Stimulated activated naive CD4-positive, alpha-beta T cell (primary cell): ENCODE results near the gene BCLAF1.
"Not testable (repeated sequence)": the region's sequence is repeated elsewhere in the genome, so short reads cannot be mapped to it uniquely, and the experiment has no call there.

Source experiments
- DNase-seq, 6 experiments: peaks; one replicate each; lab custom pipeline; 2025; lab: John Stamatoyannopoulos, UW

BCLAF1 gene

GRCh38 chr6:136244061-136244616 lies 45.5 kb downstream of the BCLAF1 start:
- no peak for DNase-seq

GRCh38 chr6:136236466-136237293 lies 53.0 kb downstream of the BCLAF1 start:
- DNase-seq, result no peak

GRCh38 chr6:136235233-136235564 lies 54.4 kb downstream of the BCLAF1 start:
- no peak for DNase-seq

- DNase-seq, result no peak
These were observed 56.9 kb downstream of the BCLAF1 start for GRCh38 chr6:136232701-136233100.

- no peak for DNase-seq
These were observed 59.3 kb downstream of the BCLAF1 start for GRCh38 chr6:136230219-136230853.

GRCh38 chr6:136228814-136229213 lies 60.8 kb downstream of the BCLAF1 start:
- DNase-seq, result no peak

- DNase-seq, result no peak
These were observed 62.8 kb downstream of the BCLAF1 start for GRCh38 chr6:136226674-136227377.

GRCh38 chr6:136226027-136226673 lies 63.5 kb downstream of the BCLAF1 start:
- peak; percentile 4 to 72 (median 30) for DNase-seq

GRCh38 chr6:136225496-136225895 lies 64.2 kb downstream of the BCLAF1 start:
- no peak for DNase-seq

- not testable (repeated sequence) for DNase-seq
These were observed 64.7 kb downstream of the BCLAF1 start for GRCh38 chr6:136224974-136225373.

GRCh38 chr6:136216503-136217401 lies 72.9 kb downstream of the BCLAF1 start:
- no peak for DNase-seq

- no peak for DNase-seq
These were observed 75.8 kb downstream of the BCLAF1 start for GRCh38 chr6:136213853-136214252.

- no peak for DNase-seq
These were observed 76.6 kb downstream of the BCLAF1 start for GRCh38 chr6:136213012-136213539.

GRCh38 chr6:136212608-136213007 lies 77.0 kb downstream of the BCLAF1 start:
- DNase-seq, result no peak

- DNase-seq, result no peak
These were observed 79.1 kb downstream of the BCLAF1 start for GRCh38 chr6:136210398-136211165.

- no peak for DNase-seq
These were observed 80.2 kb downstream of the BCLAF1 start for GRCh38 chr6:136209496-136209895.

GRCh38 chr6:136208783-136209182 lies 80.9 kb downstream of the BCLAF1 start:
- no peak for DNase-seq
